SJSA1 (cell line): ENCODE data around the gene HPRT1. TPM values are rescaled to one million over a fixed set of nuclear protein-coding genes. Genes with fewer than 3 reads are reported as not detected.

Experiments used
- DNase-seq, 2 experiments: peaks; one replicate each; pipeline ENCODE4 v3.0.0-alpha.2; 2015 to 2020; ENCODE audit warnings: low spot score in 2 of 2, low read depth in 1 of 2
- H3K27ac ChIP-seq: fragments of 250-450 bp; sonication (Bioruptor Pico); 2 replicates; pipeline ENCODE4 v1.5.1; 2020; ENCODE audit warnings: mild to moderate bottlenecking, moderate library complexity
- H3K27me3 ChIP-seq: fragments of 250-450 bp; sonication (Bioruptor Pico); replicated peaks from 2 replicates; pipeline ENCODE4 v1.5.1; 2020; ENCODE audit warnings: mild to moderate bottlenecking, moderate library complexity
- H3K36me3 ChIP-seq: fragments of 250-450 bp; sonication (Bioruptor Pico); 2 replicates; pipeline ENCODE4 v1.5.1; 2020; ENCODE audit warnings: mild to moderate bottlenecking
- H3K4me1 ChIP-seq: fragments of 250-450 bp; sonication (Bioruptor Pico); replicated peaks from 2 replicates; pipeline ENCODE4 v1.6.1; 2021; ENCODE audit warnings: mild to moderate bottlenecking
- H3K4me3 ChIP-seq: fragments of 250-450 bp; sonication (Bioruptor Pico); 2 replicates; pipeline ENCODE4 v1.5.1; 2020; ENCODE audit warnings: mild to moderate bottlenecking
- H3K9me3 ChIP-seq: fragments of 250-450 bp; sonication (Bioruptor Pico); replicated peaks from 2 replicates; pipeline ENCODE4 v1.5.1; 2020; ENCODE audit warnings: mild to moderate bottlenecking
- total RNA-seq: library from RNA; depleted of rRNA; stranded (reverse); fragments of >200 nt; shearing (Covaris generic); gene quantifications from 2 replicates; pipeline ENCODE4 v1.2.3, GENCODE V29; 2014

Gene HPRT1
- total RNA-seq, 1 experiment from 2014 or later = 21.4 TPM

GRCh38 chrX:134537179-134537955, 77.4 kb downstream of the HPRT1 start:
- Histone ChIP-seq H3K36me3 (no peaks in the 10 kb centered on the region), H3K4me1 (peaks cover 37% of the 10 kb centered on the region), H3K9me3 (no peaks in the 10 kb centered on the region), H3K27ac (peak overlapping the region; percentile 98), H3K27me3 (no peaks in the 10 kb centered on the region), H3K4me3 (no peak overlapping the region)
- peak; percentile 72 for DNase-seq

- H3K36me3 ChIP-seq = peaks cover under 1% of the 10 kb centered on the region; the same call in 1 of the 2 replicates
- DNase-seq = no peak
Measured at GRCh38 chrX:134538316-134538715, 78.4 kb downstream of the HPRT1 start.

GRCh38 chrX:134541906-134542305, 81.9 kb downstream of the HPRT1 start:
- Histone ChIP-seq H3K9me3 (no peaks in the 10 kb centered on the region), H3K4me1 (peaks cover 27% of the 10 kb centered on the region), H3K36me3 (peaks cover 33% of the 10 kb centered on the region), H3K4me3 (no peak overlapping the region), H3K27me3 (no peaks in the 10 kb centered on the region), H3K27ac (no peak overlapping the region)
- no peak for DNase-seq

More at GRCh38 chrX:134538316-134538715, 78.4 kb downstream of the HPRT1 start:
- H3K27me3 ChIP-seq = no peaks in the 10 kb centered on the region
- no peak overlapping the region for H3K27ac ChIP-seq
- no peaks in the 10 kb centered on the region for H3K9me3 ChIP-seq
- no peak overlapping the region for H3K4me3 ChIP-seq
- H3K4me1 ChIP-seq = peaks cover 42% of the 10 kb centered on the region

GRCh38 chrX:134542485-134542884, 82.5 kb downstream of the HPRT1 start:
- no peaks in the 10 kb centered on the region for H3K9me3 ChIP-seq
- no peaks in the 10 kb centered on the region for H3K27me3 ChIP-seq
- H3K36me3 ChIP-seq = peaks cover 34% of the 10 kb centered on the region
- no peak overlapping the region for H3K27ac ChIP-seq
- peaks cover 21% of the 10 kb centered on the region for H3K4me1 ChIP-seq
- H3K4me3 ChIP-seq = no peak overlapping the region
- no peak for DNase-seq

DNA sequence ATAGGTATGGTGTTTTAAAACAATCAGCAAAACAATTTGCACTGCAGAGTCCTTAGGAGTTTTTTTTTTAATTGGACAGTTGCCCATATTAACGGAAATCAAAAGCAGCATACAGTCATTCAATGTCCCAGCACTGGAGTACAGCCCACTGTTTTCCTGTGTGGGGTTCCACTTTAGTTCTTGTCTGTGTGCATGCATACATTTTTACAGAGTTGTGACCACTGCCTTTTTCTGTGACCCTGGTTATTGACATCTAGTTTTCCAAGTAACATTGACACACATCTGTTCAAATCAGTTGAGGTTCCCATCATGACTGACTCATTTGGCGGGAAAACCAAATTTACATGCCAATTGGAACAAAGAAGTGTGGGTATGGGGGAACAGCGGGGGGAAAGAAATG, 83.3 kb downstream of the HPRT1 start:
- Histone ChIP-seq H3K9me3 (no peaks in the 10 kb centered on the region), H3K36me3 (peaks cover 34% of the 10 kb centered on the region), H3K4me1 (peaks cover 13% of the 10 kb centered on the region), H3K27ac (no peak overlapping the region), H3K4me3 (no peak overlapping the region), H3K27me3 (no peaks in the 10 kb centered on the region)
- DNase-seq = no peak

DNA sequence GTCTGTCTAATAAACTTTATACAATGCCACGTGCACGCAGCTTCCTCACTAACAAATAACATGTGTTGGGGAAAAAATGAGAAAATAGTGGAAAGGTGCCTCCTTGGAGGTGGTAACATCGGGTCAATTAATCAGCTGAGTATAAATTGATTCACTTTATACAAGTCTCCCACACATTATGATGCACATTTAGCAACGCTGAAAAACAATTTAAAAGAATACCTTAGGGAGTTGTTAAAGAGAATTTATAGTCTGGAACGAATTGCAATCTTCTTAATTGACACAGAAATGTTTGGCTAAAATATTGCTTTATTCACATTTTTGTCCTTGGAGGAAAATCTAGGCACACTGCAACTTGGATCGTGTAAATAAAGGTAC, 84.2 kb downstream of the HPRT1 start:
- Histone ChIP-seq H3K36me3 (peaks cover 34% of the 10 kb centered on the region), H3K9me3 (no peaks in the 10 kb centered on the region), H3K4me1 (peaks cover 8% of the 10 kb centered on the region), H3K27me3 (no peaks in the 10 kb centered on the region), H3K4me3 (no peak overlapping the region), H3K27ac (no peak overlapping the region)
- DNase-seq = no peak

GRCh38 chrX:134544513-134545151, 84.7 kb downstream of the HPRT1 start:
- Histone ChIP-seq H3K36me3 (peaks cover 34% of the 10 kb centered on the region), H3K27ac (no peak overlapping the region), H3K4me1 (peaks cover 8% of the 10 kb centered on the region), H3K27me3 (no peaks in the 10 kb centered on the region), H3K9me3 (no peaks in the 10 kb centered on the region), H3K4me3 (no peak overlapping the region)
- DNase-seq = no peak

GRCh38 chrX:134545510-134545909, 85.5 kb downstream of the HPRT1 start:
- no peak for DNase-seq
- peaks cover 16% of the 10 kb centered on the region for H3K4me1 ChIP-seq
- H3K4me3 ChIP-seq = no peak overlapping the region
- no peak overlapping the region for H3K27ac ChIP-seq
- H3K27me3 ChIP-seq = no peaks in the 10 kb centered on the region
- peaks cover 34% of the 10 kb centered on the region for H3K36me3 ChIP-seq
- H3K9me3 ChIP-seq = no peaks in the 10 kb centered on the region

- H3K9me3 ChIP-seq = no peaks in the 10 kb centered on the region
- peaks cover 23% of the 10 kb centered on the region for H3K4me1 ChIP-seq
- no peak overlapping the region for H3K4me3 ChIP-seq
- H3K27ac ChIP-seq = no peak overlapping the region
- H3K27me3 ChIP-seq = no peaks in the 10 kb centered on the region
- DNase-seq = no peak
- H3K36me3 ChIP-seq = peaks cover 34% of the 10 kb centered on the region
Measured at GRCh38 chrX:134546187-134546586, 86.2 kb downstream of the HPRT1 start.

DNA sequence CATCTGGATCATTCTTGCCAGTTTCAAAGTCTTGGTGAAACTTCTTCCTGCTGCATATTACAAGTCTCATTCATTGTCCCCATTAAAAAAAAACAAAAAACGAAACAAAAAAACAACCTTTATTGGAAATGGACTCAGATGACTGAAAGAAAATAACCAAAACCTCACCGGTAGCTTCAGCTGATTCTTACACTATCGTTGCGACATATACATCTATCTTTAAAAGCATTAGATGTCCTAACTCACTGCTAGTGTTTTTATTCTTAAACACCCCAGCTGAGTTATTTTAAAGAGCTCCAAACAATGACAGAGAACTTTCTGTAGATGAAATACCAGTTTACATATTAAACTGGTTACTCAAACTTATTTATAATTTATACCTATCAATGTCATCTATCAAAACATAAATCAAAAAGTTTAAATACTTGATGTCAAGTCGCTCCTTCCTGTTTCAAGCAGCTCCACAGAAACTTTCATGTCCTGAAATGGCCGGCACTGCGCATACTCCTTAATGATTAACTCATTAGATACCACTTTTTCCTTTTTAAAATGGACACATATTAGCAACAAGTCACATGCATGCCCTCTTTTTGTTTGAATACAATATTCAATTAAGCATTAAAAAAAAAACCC, 87.2 kb downstream of the HPRT1 start:
- Histone ChIP-seq H3K27ac (no peak overlapping the region), H3K4me1 (peaks cover 31% of the 10 kb centered on the region), H3K27me3 (no peaks in the 10 kb centered on the region), H3K4me3 (peak overlapping the region; percentile 65), H3K9me3 (no peaks in the 10 kb centered on the region), H3K36me3 (peaks cover 34% of the 10 kb centered on the region)
- no peak for DNase-seq

DNA sequence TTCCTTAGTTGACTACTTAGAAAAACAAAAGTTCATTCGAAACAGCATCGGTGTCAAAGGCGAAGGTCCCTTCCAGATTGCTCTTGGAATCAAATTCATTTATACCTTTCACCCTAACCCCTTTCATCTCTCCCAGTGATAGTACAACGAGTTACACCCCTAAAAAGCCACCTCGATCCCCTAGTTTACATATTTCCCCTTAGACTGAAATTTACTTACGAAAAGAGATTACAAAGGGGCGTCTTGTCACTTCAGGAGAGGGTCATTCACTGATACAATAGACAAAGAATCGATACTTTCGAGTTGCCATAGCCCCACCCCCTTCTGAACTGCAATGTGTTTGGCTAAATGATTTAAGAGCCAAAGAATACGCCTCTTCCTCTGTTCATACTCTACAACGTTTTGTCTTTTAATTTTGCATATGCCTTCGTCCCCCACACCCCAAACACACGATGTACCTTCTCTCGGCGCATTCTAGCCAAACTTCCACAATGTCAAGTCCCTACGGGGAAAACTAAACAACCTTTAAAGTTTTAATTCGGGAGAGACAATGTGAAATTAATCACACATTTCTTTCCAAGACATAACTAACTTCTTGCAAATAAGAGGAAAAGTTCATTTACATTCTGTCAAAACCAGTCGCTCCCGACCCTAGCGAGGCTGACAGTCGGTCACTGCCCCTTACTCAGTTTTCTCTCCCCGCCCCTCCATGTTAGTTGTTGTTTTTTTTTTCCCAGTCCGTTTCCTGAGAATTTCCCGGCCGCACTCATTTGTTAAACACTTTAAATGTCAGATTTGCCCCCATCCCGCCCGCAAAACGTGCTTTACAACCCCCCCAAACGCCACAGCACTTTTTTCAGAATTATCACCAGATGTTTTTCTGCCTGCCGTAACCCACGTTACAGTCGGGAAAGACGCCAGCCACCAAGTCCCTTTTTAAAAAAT, 88.6 kb downstream of the HPRT1 start:
- H3K4me1 ChIP-seq = peaks cover 27% of the 10 kb centered on the region
- peak overlapping the region; percentile 65 for H3K4me3 ChIP-seq
- no peak for DNase-seq
- no peaks in the 10 kb centered on the region for H3K9me3 ChIP-seq
- H3K27ac ChIP-seq = peak overlapping the region; percentile 92
- peaks cover 31% of the 10 kb centered on the region for H3K36me3 ChIP-seq
- H3K27me3 ChIP-seq = no peaks in the 10 kb centered on the region
